Gastrocnemius medialis (tissue), 4 donors: ENCODE data around the gene GNAI2.

ENCODE experiments used
- CTCF ChIP-seq, 5 experiments: fragments of 450-650 bp in 3 of 5; fragments of 200-600 bp in 2 of 5; sonication (generic) in 2 of 5; IDR thresholded peaks in 4 of 5; conservative IDR thresholded peaks in 1 of 5; 1 replicate in 4 of 5; 2 replicates in 1 of 5; pipeline ENCODE4 v1.5.1; 2016 to 2019; ENCODE audit warnings: antibody characterized with exemption in 5 of 5, mild to moderate bottlenecking in 3 of 5, moderate library complexity in 3 of 5
- POLR2A ChIP-seq, 2 donors: fragments of 450-650 bp; IDR thresholded peaks; one replicate each; pipeline ENCODE4 v1.6.1; 2017; ENCODE audit warnings: antibody characterized with exemption in 2 of 2, mild to moderate bottlenecking in 2 of 2, moderate library complexity in 2 of 2

GRCh38 chr3:50261505-50261904, 25.5 kb downstream of the GNAI2 start:
- TF ChIP-seq CTCF (IDR thresholded peaks at IDR 0.05 in 4 of 5, conservative IDR thresholded peaks at IDR 0.05 in 1 of 5), result no peak
- no peak for TF ChIP-seq POLR2A (IDR thresholded peaks at IDR 0.05)
